ENCODE data around the gene GGA3.

GRCh38 chr17:75207760-75208159, 53.6 kb downstream of the GGA3 start:
- TF ChIP-seq CTCF (IDR thresholded peaks at IDR 0.05; ENCODE audit: low read depth, low read length, missing input control) (no peak), TAF1 (conservative IDR thresholded peaks at IDR 0.05) (no peak), JUND (IDR thresholded peaks at IDR 0.05) (no peak), GABPA (IDR thresholded peaks at IDR 0.05 in 1 of 2, conservative IDR thresholded peaks at IDR 0.05 in 1 of 2) (no peak), RAD21 (IDR thresholded peaks at IDR 0.05) (no peak)
- TF ChIP-seq, protein P1, sequence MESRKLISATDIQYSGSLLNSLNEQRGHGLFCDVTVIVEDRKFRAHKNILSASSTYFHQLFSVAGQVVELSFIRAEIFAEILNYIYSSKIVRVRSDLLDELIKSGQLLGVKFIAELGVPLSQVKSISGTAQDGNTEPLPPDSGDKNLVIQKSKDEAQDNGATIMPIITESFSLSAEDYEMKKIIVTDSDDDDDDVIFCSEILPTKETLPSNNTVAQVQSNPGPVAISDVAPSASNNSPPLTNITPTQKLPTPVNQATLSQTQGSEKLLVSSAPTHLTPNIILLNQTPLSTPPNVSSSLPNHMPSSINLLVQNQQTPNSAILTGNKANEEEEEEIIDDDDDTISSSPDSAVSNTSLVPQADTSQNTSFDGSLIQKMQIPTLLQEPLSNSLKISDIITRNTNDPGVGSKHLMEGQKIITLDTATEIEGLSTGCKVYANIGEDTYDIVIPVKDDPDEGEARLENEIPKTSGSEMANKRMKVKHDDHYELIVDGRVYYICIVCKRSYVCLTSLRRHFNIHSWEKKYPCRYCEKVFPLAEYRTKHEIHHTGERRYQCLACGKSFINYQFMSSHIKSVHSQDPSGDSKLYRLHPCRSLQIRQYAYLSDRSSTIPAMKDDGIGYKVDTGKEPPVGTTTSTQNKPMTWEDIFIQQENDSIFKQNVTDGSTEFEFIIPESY (IDR thresholded peaks at IDR 0.05) = no peak

All from liver (tissue), 3 donors.